Heart right ventricle (tissue), 16 donors: ENCODE results near the gene MAG. TPM values are rescaled to one million over a fixed set of nuclear protein-coding genes. Genes with fewer than 3 reads are reported as not detected.

ENCODE experiments used
- ATAC-seq, 8 donors: fragments of 200-7000 bp; cut with Tn5 transposase; one replicate each; pipeline ENCODE4 v1.9.1; 2020; ENCODE audit warnings: mild to moderate bottlenecking in 8 of 8, moderate library complexity in 8 of 8, moderate number of reproducible peaks in 1 of 8
- DNase-seq, 2 donors: peaks; one replicate each; pipeline ENCODE4 v3.0.0-alpha.2; 2020
- H3K27ac ChIP-seq, 10 donors: fragments of 200-600 bp; sonication (generic) in 2 of 10; one replicate each; pipeline versions ENCODE4 v1.5.0 to v1.8.0; 2020 to 2022; ENCODE audit warnings: mild to moderate bottlenecking in 3 of 10
- H3K27me3 ChIP-seq, 7 donors: fragments of 200-600 bp; one replicate each; pipeline ENCODE4 v1.8.0; 2021 to 2022; ENCODE audit warnings: mild to moderate bottlenecking in 2 of 7
- H3K36me3 ChIP-seq, 9 donors: fragments of 200-600 bp; sonication (generic) in 1 of 9; one replicate each; pipeline versions ENCODE4 v1.5.0 to v1.8.0; 2020 to 2022; ENCODE audit warnings: mild to moderate bottlenecking in 2 of 9
- H3K4me1 ChIP-seq, 9 donors: fragments of 200-600 bp; sonication (generic) in 1 of 9; one replicate each; pipeline versions ENCODE4 v1.5.0 to v1.8.0; 2020 to 2022; ENCODE audit warnings: mild to moderate bottlenecking in 4 of 9
- H3K4me3 ChIP-seq, 10 donors: fragments of 200-600 bp; sonication (generic) in 2 of 10; one replicate each; pipeline versions ENCODE4 v1.5.0 to v1.8.0; 2020 to 2022; ENCODE audit warnings: mild to moderate bottlenecking in 7 of 10, moderate library complexity in 2 of 10
- H3K9me3 ChIP-seq, 11 donors: fragments of 200-600 bp in 10 of 11; sonication (generic) in 2 of 11; one replicate each; pipeline versions ENCODE4 v1.5.0 to v1.8.0; 2013 to 2022; ENCODE audit warnings: mild to moderate bottlenecking in 2 of 11, control low read depth in 1 of 11, moderate library complexity in 1 of 11
- WGBS, 2 donors: extraction: QIAGEN DNeasy Blood & Tissue Kit; methylation state at CpG; one replicate each; pipeline ENCODE4 v1.1.7; 2013; ENCODE audit warnings: inconsistent platforms in 1 of 2; 5-methylcytosine and 5-hydroxymethylcytosine counted together
- intact Hi-C, 10 donors: fragments of 100-400 bp; cut with DNase I; formaldehyde crosslinking; loops; one replicate each; pipeline versions ENCODE4 v1.11.1 to v1.14.2; 2022
- polyA plus RNA-seq, 2 donors: library from polyadenylated mRNA; stranded (reverse); fragments of 200-250 nt; gene quantifications; one replicate each; pipeline ENCODE4 v1.2.3, GENCODE V29; 2013
- total RNA-seq, 10 donors: library from RNA; stranded (reverse); fragmentation: NEBNext Ultra II Directional in 3 of 10; extraction: Animal tissue kit (Norgen Biotek cat#: 25700) in 3 of 10; gene quantifications; one replicate each; pipeline versions ENCODE4 v1.2.1 to v1.2.4, GENCODE V29; 2021 to 2023
- TF ChIP-seq, protein P1 (sequence below), 9 donors: fragments of 200-600 bp; sonication (generic) in 2 of 9; IDR thresholded peaks; one replicate each; pipeline versions ENCODE4 v1.5.0 to v1.8.0; 2021 to 2022; ENCODE audit warnings: antibody characterized with exemption in 9 of 9, mild to moderate bottlenecking in 5 of 9, moderate library complexity in 1 of 9
- donor health status: Arrhythmogenic right ventricular cardiomyopathy.
- donor health status: ischemic (EF 13 %, LVEDD 7.1; RV severe dilation, severe dysfunction).
- donor health status: healthy with polysubstance abuse.
- donor health status: DM: no; HTN: yes; CAD: no.
- donor health status: DM: no; HTN: no; CAD: no.
- donor health status: ischemic (EF 25% LVEDD 6.9; RV normal size, moderate dysfunction).
- donor health status: ischemic (EF 25% LVEDD 5.7; RV mildly dilated, moderate dysfunction).
- donor health status: healthy.
- donor health status: DM: yes; HTN: yes; CAD: no.
- donor health status: Ischemic cardiomyopathy.
- donor health status: ischemic (EF 35%, LVEDD 5.7; RV mildly dilated, moderate dysfunction).
- donor health status: nonischemic (EF 11% LVEDD 7.7; RV severe dilation, severe dysfunction).
- donor health status: DM: yes; HTN: yes; CAD: no.
- donor health status: PGD.
- donor health status: ischemic (EF 29% LVEDD 5.4; RV normal size, mild dysfunction).
- donor health status: nonischemic (EF 23%, LVEDD 6.1; RV moderate dilation, normal function).

The MAG gene
- total and polyA plus RNA-seq, 12 donors: 0.04 to 0.39 TPM; not detected in 10

DNA sequence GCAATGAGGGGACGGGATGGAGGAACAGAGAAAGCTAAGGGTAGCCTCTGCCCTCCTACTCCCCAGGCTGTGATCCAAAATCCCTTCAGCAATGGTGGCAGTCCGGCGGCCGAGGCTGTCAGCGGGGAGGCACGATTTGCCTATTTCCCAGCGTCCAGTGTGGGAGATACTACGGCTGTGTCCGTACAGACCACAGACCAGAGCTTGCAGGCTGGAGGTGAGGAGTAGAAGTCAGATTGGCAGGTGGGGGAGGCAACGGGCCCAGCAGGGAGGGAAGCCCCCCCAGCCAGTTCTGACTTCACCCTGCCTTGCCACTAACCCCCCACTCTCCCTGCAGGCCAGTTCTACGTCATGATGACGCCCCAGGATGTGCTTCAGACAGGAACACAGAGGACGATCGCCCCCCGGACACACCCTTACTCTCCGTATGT lies 21.6 kb upstream of the MAG start:
- peak overlapping the region in 3 of 10 donors; percentile 87 to 100 (median 94) for H3K27ac ChIP-seq
- WGBS, 2 donors: 88 to 90% methylated on average over 16 of the region's 16 CpGs
- peaks cover 8 to 56% (median 29%) of the 10 kb centered on the region in 9 donors for H3K36me3 ChIP-seq
- H3K9me3 ChIP-seq: no peaks in the 10 kb centered on the region
- peak overlapping the region in 2 of 10 donors; percentile 66 to 91 for H3K4me3 ChIP-seq
- peaks cover 11 to 53% (median 30%) of the 10 kb centered on the region in 9 donors for H3K4me1 ChIP-seq
- DNase-seq (no peak), ATAC-seq (no peak)
- intact Hi-C loops: loop anchor here in 2 of 10 donors (5.0 to 10.0 kb wide), 2 partner anchors 128 to 224 kb away; partner anchors contain the start of genes FXYD7 (in 1 of the 2) and KRTDAP (in 1 of the 2)
- H3K27me3 ChIP-seq: no peaks in the 10 kb centered on the region
- TF ChIP-seq, protein P1, sequence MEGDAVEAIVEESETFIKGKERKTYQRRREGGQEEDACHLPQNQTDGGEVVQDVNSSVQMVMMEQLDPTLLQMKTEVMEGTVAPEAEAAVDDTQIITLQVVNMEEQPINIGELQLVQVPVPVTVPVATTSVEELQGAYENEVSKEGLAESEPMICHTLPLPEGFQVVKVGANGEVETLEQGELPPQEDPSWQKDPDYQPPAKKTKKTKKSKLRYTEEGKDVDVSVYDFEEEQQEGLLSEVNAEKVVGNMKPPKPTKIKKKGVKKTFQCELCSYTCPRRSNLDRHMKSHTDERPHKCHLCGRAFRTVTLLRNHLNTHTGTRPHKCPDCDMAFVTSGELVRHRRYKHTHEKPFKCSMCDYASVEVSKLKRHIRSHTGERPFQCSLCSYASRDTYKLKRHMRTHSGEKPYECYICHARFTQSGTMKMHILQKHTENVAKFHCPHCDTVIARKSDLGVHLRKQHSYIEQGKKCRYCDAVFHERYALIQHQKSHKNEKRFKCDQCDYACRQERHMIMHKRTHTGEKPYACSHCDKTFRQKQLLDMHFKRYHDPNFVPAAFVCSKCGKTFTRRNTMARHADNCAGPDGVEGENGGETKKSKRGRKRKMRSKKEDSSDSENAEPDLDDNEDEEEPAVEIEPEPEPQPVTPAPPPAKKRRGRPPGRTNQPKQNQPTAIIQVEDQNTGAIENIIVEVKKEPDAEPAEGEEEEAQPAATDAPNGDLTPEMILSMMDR (IDR thresholded peaks at IDR 0.05): no peak

DNA sequence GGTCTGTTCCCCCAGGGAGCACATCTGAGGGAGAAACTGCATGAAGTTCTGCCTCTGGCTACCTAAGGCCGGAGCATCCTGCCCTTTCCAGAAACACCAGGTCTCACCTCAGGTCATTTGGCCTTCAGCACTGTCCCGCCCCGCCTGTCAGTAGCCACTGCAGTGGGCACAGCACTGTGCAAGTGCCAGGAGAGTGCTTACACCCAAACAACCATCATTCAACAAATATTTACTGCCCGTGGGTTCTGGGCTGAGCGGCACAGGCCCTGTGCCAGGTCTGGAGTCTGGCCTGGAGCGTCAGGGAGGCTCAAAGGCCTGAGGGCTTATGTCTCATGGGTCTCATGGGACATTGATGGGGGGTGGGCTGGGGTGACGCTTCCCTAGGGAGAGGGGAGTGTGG lies 20.4 kb upstream of the MAG start:
- intact Hi-C loops: loop anchor here in 2 of 10 donors (5.0 to 10.0 kb wide), 2 partner anchors 129 to 223 kb away; partner anchors contain the start of genes FXYD7 (in 1 of the 2) and KRTDAP (in 1 of the 2)

DNA sequence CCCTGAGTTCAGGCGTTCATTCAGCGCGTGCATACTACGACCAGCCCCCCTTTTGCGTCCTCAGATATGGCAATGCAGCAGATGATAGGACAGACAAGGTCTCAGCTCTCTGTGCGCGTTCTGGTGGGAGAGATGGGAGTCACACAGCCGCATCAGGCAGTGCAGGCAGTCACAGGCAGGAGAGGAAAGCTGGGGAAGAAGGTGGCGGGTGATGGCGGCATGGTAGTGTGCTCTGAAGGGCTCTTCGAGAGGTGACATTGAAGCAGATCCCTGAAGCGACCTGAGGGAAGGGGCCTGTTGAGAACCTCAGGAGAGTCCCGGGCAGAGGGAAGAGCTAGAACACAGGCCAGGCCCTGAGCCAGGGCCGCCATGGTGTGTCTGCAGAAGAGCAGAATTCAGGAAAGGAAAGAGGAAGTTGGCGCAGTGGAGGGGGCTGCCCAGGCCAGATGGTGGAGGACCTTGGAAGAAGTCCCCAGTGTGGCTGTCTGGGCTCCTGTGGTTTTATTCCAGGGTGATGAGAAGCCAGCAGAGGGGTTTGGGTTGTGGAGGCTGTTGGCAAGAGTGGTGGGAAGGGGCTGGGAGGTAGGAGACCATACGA lies 19.7 kb upstream of the MAG start:
- Histone ChIP-seq H3K27ac (peak overlapping the region in 1 of 10 donors; percentile 47), H3K9me3 (no peaks in the 10 kb centered on the region), H3K4me3 (no peak overlapping the region), H3K4me1 (peaks cover 7 to 35% (median 12%) of the 10 kb centered on the region in 9 donors), H3K36me3 (peaks cover 8 to 75% (median 38%) of the 10 kb centered on the region in 9 donors), H3K27me3 (no peaks in the 10 kb centered on the region)
- no peak for DNase-seq
- intact Hi-C loops: loop anchor here in 2 of 10 donors (5.0 to 10.0 kb wide), 2 partner anchors 130 to 223 kb away; partner anchors contain the start of genes FXYD7 (in 1 of the 2) and KRTDAP (in 1 of the 2)
- 88 to 92% methylated on average over 16 of the region's 16 CpGs for WGBS, 2 donors
- ATAC-seq: no peak
- TF ChIP-seq, protein P1 (IDR thresholded peaks at IDR 0.05): no peak

More for the DNA sequence above, 20.4 kb upstream of the MAG start:
- Histone ChIP-seq H3K36me3 (peaks cover 8 to 68% (median 33%) of the 10 kb centered on the region in 9 donors), H3K27me3 (no peaks in the 10 kb centered on the region), H3K27ac (peak overlapping the region in 1 of 10 donors; percentile 47), H3K4me1 (peaks cover 9 to 42% (median 19%) of the 10 kb centered on the region in 9 donors), H3K4me3 (no peak overlapping the region), H3K9me3 (no peaks in the 10 kb centered on the region)
- TF ChIP-seq, protein P1 (IDR thresholded peaks at IDR 0.05): no peak
- WGBS, 2 donors: 90 to 91% methylated on average over 7 of the region's 7 CpGs
- DNase-seq (no peak), ATAC-seq (no peak)

DNA sequence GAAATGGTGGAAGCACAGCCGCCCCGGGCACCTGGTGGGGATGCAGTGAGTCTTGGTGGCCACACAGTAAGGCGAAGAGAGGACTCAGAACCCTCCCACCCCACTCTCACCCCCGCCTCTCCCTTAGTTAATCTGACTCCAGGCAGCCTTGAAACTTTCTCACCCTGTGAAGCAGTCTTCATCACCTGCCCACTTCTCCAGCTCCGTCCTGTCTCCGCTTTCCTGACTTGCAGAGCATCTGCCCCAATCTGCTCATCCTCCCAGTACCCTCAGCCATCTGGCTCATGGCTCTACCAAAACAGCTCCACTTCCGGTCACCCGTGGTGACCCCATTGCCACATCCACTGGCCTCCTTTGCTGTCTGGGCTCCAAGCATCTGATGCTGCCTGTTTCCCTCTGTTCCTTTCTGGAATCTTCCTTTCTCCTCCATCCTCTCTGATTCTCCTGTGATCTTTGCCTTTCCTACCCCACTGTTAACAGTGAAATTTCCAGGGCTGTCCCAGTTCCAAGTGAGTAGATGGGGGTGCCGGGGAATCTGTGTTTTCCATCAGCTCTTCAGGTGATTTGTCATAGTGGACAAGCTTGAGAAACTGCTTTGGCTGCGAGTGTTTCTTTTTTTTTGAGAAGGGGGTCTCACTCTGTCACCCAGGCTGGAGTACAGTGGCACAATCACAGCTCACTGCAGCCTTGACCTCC lies 18.9 kb upstream of the MAG start:
- no peak overlapping the region for H3K4me3 ChIP-seq
- 83 to 87% methylated on average over 10 of the region's 10 CpGs for WGBS, 2 donors
- no peak overlapping the region for H3K27ac ChIP-seq
- DNase-seq: no peak
- ATAC-seq: no peak
- intact Hi-C loops: loop anchor here in 2 of 10 donors (5.0 to 10.0 kb wide), 2 partner anchors 131 to 222 kb away; partner anchors contain the start of genes FXYD7 (in 1 of the 2) and KRTDAP (in 1 of the 2)
- peaks cover 7 to 34% (median 11%) of the 10 kb centered on the region in 9 donors for H3K4me1 ChIP-seq
- no peaks in the 10 kb centered on the region for H3K9me3 ChIP-seq
- TF ChIP-seq, protein P1 (IDR thresholded peaks at IDR 0.05): no peak
- H3K36me3 ChIP-seq: peaks cover 8 to 83% (median 38%) of the 10 kb centered on the region in 9 donors
- no peaks in the 10 kb centered on the region for H3K27me3 ChIP-seq
